Choroid plexus epithelial cell (primary cell): ENCODE data around the gene BCAN.
A peak's percentile ranks its signal among the peaks of the same experiment; 100 is the strongest.
"Not testable (repeated sequence)": the region's sequence is repeated elsewhere in the genome, so short reads cannot be mapped to it uniquely, and the experiment has no call there.

Experiments
- DNase-seq: peaks from one replicate; pipeline ENCODE4 v3.0.0-alpha.2; 2010; ENCODE audit warnings: low read depth
- H3K4me3 ChIP-seq: 2 replicates; pipeline ENCODE4 v1.5.1; 2011; ENCODE audit warnings: low read depth, mild to moderate bottlenecking, control low read depth, low read length, moderate library complexity
- CTCF ChIP-seq: conservative IDR thresholded peaks from 2 replicates; pipeline ENCODE4 v1.5.1; 2011; ENCODE audit warnings: low read depth, mild to moderate bottlenecking, control low read depth, inconsistent platforms, low read length, moderate library complexity

Gene BCAN

GRCh38 chr1:156601892-156602291, 40.0 kb upstream of the BCAN start:
- no peak for TF ChIP-seq CTCF
- DNase-seq, result no peak
- H3K4me3 ChIP-seq, result peak overlapping the region; percentile 87

GRCh38 chr1:156602557-156602993, 39.3 kb upstream of the BCAN start:
- TF ChIP-seq CTCF, result peak; percentile 55
- H3K4me3 ChIP-seq, result no peak overlapping the region
- DNase-seq, result peak; percentile 42

- H3K4me3 ChIP-seq, DNase-seq: not testable (repeated sequence)
These were observed 34.6 kb upstream of the BCAN start for GRCh38 chr1:156607344-156607743.

- H3K4me3 ChIP-seq, result no peak overlapping the region
- DNase-seq, result peak; percentile 86
- peak; percentile 91 for TF ChIP-seq CTCF
These were observed 33.8 kb upstream of the BCAN start for GRCh38 chr1:156608036-156608674.

GRCh38 chr1:156608981-156609380, 32.9 kb upstream of the BCAN start:
- DNase-seq, result peak; percentile 40
- no peak overlapping the region for H3K4me3 ChIP-seq
- TF ChIP-seq CTCF, result peak; percentile 72

- DNase-seq, H3K4me3 ChIP-seq: not testable (repeated sequence)
These were observed 31.8 kb upstream of the BCAN start for GRCh38 chr1:156610072-156610471.

GRCh38 chr1:156612666-156613065, 29.3 kb upstream of the BCAN start:
- H3K4me3 ChIP-seq, result no peak overlapping the region
- DNase-seq, result no peak
- no peak for TF ChIP-seq CTCF

GRCh38 chr1:156615946-156616345, 26.0 kb upstream of the BCAN start:
- TF ChIP-seq CTCF, result no peak
- no peak for DNase-seq
- no peak overlapping the region for H3K4me3 ChIP-seq
